Left lung (tissue), 10 donors: ENCODE results near the gene MGA. TPM values are rescaled to one million over a fixed set of nuclear protein-coding genes. Genes with fewer than 3 reads are reported as not detected.

Experiments used
- ATAC-seq: fragments of 200-7000 bp; cut with Tn5 transposase; one replicate; pipeline ENCODE4 v1.9.1; 2020; ENCODE audit warnings: moderate library complexity
- DNase-seq, 4 donors: peaks; one replicate each; pipeline ENCODE4 v3.0.0-alpha.2; 2013 to 2020
- H3K27ac ChIP-seq, 2 donors: fragments of 200-600 bp; sonication (generic) in 1 of 2; one replicate each; pipeline versions ENCODE4 v1.5.0 to v1.8.0; 2020 to 2021
- H3K27me3 ChIP-seq, 2 donors: fragments of 200-600 bp; sonication (generic) in 1 of 2; one replicate each; pipeline versions ENCODE4 v1.5.0 to v1.8.0; 2020 to 2021
- H3K36me3 ChIP-seq, 2 donors: fragments of 200-600 bp; sonication (generic) in 1 of 2; one replicate each; pipeline versions ENCODE4 v1.5.0 to v1.8.0; 2020 to 2021
- H3K4me1 ChIP-seq, 2 donors: fragments of 200-600 bp; one replicate each; pipeline ENCODE4 v1.8.0; 2021
- H3K4me3 ChIP-seq, 2 donors: fragments of 200-600 bp; sonication (generic) in 1 of 2; one replicate each; pipeline versions ENCODE4 v1.5.0 to v1.8.0; 2020 to 2021; ENCODE audit warnings: mild to moderate bottlenecking in 1 of 2
- H3K9me3 ChIP-seq, 2 donors: fragments of 200-600 bp; sonication (generic) in 1 of 2; one replicate each; pipeline versions ENCODE4 v1.5.0 to v1.8.0; 2020 to 2021
- CTCF ChIP-seq, 2 donors: fragments of 200-600 bp; sonication (generic) in 1 of 2; IDR thresholded peaks; one replicate each; pipeline versions ENCODE4 v1.5.0 to v1.8.0; 2021; ENCODE audit warnings: antibody characterized with exemption in 2 of 2
- intact Hi-C, 2 donors: fragments of 100-400 bp; cut with DNase I; formaldehyde crosslinking; loops; one replicate each; pipeline versions ENCODE4 v1.11.2 to v1.14.2; 2022
- polyA plus RNA-seq, 6 donors: library from polyadenylated mRNA; unstranded; fragments of 120-200 nt; gene quantifications; one replicate each; pipeline ENCODE4 v1.2.1, GENCODE V29; 2013; ENCODE audit not compliant: insufficient read length in 6 of 6
- total RNA-seq, 2 donors: library from RNA; stranded (reverse); fragmentation: NEBNext Ultra II Directional; extraction: Animal tissue kit (Norgen Biotek cat#: 25700); gene quantifications; one replicate each; pipeline ENCODE4 v1.2.1, GENCODE V29; 2021
- donor health status: DM: no; HTN: yes; CAD: no.
- donor health status: DM: no; HTN: no; CAD: no.

MGA gene
- total and polyA plus RNA-seq, 8 donors, result 33.4 to 41.7 (median 39.2) TPM

- DNase-seq (no peak), ATAC-seq (no peak)
- H3K9me3 ChIP-seq, result no peaks in the 10 kb centered on the region
- H3K27me3 ChIP-seq, result no peaks in the 10 kb centered on the region
- peaks cover 0 to 8% of the 10 kb centered on the region in 2 donors for H3K4me1 ChIP-seq
- no peaks in the 10 kb centered on the region for H3K36me3 ChIP-seq
- H3K27ac ChIP-seq, result no peak overlapping the region
- no peak for TF ChIP-seq CTCF (IDR thresholded peaks at IDR 0.05)
- no peak overlapping the region for H3K4me3 ChIP-seq
- intact Hi-C loops, result no loop called here
Measured at GRCh38 chr15:41633609-41634008, 26.6 kb upstream of the MGA start.

GRCh38 chr15:41634072-41634626 is 26.1 kb upstream of the MGA start:
- no peak overlapping the region for H3K4me3 ChIP-seq
- TF ChIP-seq CTCF (IDR thresholded peaks at IDR 0.05), result no peak
- H3K27ac ChIP-seq, result no peak overlapping the region
- peaks cover 0 to 8% of the 10 kb centered on the region in 2 donors for H3K4me1 ChIP-seq
- H3K27me3 ChIP-seq, result no peaks in the 10 kb centered on the region
- ATAC-seq (no peak), DNase-seq (no peak)
- intact Hi-C loops, result no loop called here
- no peaks in the 10 kb centered on the region for H3K9me3 ChIP-seq
- H3K36me3 ChIP-seq, result no peaks in the 10 kb centered on the region

GRCh38 chr15:41637086-41637485 is 23.1 kb upstream of the MGA start:
- Histone ChIP-seq H3K27ac (no peak overlapping the region), H3K4me1 (peaks cover 0 to 8% of the 10 kb centered on the region in 2 donors), H3K36me3 (no peaks in the 10 kb centered on the region), H3K4me3 (no peak overlapping the region), H3K27me3 (no peaks in the 10 kb centered on the region), H3K9me3 (no peaks in the 10 kb centered on the region)
- intact Hi-C loops, result no loop called here
- ATAC-seq (no peak), DNase-seq (no peak)
- TF ChIP-seq CTCF (IDR thresholded peaks at IDR 0.05), result no peak

GRCh38 chr15:41640985-41641384 is 19.2 kb upstream of the MGA start:
- no peaks in the 10 kb centered on the region for H3K27me3 ChIP-seq
- H3K9me3 ChIP-seq, result no peaks in the 10 kb centered on the region
- H3K36me3 ChIP-seq, result no peaks in the 10 kb centered on the region
- no peak for ATAC-seq
- DNase-seq, result no peak
- intact Hi-C loops, result no loop called here
- no peak overlapping the region for H3K27ac ChIP-seq
- TF ChIP-seq CTCF (IDR thresholded peaks at IDR 0.05), result no peak
- no peak overlapping the region for H3K4me3 ChIP-seq
- H3K4me1 ChIP-seq, result peaks cover 0 to 11% of the 10 kb centered on the region in 2 donors

- Histone ChIP-seq H3K9me3 (peaks cover 0 to 7% of the 10 kb centered on the region in 2 donors), H3K27ac (no peak overlapping the region), H3K4me3 (no peak overlapping the region), H3K4me1 (peaks cover 0 to 26% of the 10 kb centered on the region in 2 donors), H3K36me3 (no peaks in the 10 kb centered on the region), H3K27me3 (no peaks in the 10 kb centered on the region)
- ATAC-seq (peak; percentile 65), DNase-seq (no peak)
- intact Hi-C loops, result no loop called here
- TF ChIP-seq CTCF (IDR thresholded peaks at IDR 0.05), result no peak
Measured at GRCh38 chr15:41647262-41647661, 12.9 kb upstream of the MGA start.
